ENCODE results near the gene ZNF844.
A peak's percentile ranks its signal among the peaks of the same experiment; 100 is the strongest.
"Not testable (repeated sequence)": the region's sequence is repeated elsewhere in the genome, so short reads cannot be mapped to it uniquely, and the experiment has no call there.

Gene ZNF844

DNA sequence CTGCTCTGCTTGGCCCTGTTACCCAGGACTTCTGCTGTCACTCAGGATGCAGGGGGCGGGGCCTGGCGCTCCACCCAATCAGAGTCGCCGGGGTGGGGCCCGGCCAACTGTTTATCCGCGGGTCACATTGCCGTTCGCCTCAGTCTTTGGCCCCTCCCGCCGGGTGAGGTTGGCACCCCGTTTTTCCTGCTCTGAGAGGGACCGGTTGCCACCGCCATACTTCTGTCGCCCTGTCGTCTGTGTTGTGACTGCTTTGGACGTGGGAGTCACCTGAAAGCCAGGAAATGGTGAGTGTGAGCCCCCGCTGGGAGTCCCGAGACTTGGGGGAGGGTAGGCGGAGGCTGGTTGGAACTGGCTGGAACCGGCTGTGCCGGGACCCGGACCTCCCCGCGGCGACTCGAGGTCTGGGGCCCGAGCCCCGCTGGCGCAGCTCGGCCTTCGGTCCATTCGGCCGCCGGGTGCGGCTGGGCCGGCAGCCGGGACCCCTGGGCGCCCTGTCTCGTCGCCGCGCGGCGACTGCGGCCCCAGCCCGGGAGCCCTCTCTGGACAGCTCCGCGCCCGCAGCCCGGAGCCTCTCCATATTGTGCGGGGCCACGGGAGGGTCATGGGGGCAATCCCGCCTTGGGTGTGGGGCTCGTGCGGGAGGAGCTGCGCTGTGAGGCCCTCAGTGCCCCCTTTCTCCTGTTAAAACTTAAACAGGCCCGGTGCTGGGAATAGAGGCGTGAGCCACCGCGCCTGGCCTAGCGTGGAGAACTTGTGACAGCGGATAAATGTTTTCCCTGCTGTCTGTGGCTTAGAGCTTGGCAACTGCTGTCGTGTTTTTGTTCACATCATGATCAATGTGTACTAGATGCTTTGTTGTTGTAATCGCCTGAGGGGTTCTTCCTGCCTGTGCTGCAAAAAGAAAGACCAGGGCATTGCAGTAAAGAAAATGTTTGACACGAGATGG, at the start of gene ZNF844:
ZNF844 (plus strand) TSS at position 142 of the 949 bp plus-strand sequence; CDS start at position 285, 143 bp downstream.
- peak; percentile 69 for DNase-seq

DNA sequence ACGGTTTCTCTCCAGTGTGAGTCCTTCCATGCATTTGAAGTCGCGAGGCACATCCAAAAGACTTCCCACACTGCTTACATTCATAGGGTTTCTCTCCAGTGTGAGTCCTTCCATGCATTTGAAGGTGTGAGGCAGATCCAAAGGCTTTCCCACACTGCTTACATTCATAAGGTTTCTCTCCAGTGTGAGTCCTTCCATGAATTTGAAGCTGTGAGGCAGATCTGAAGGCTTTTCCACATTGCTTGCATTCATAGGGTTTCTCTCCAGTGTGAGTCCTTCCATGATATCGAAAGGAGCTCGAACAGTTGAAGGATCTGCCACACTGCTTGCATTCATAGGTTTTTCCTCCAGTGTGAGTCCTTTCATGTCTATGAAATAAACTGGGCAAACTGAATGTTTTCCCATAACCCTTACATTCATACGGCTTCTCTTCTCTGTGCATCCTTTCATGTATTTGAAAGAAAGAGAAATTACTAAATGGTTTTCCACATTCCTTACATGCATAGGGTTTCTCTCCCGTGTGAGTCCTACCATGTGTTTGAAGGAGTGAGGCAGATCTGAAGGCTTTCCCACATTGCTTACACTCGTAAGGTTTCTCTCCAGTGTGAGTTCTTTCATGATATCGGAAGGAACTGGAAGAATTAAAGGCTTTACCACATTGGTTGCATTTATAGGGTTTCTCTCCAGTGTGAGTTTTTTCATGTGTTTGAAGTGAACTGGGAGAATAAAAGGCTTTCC, 49.3 kb upstream of the ZNF844 start:
- no peak for DNase-seq

DNA sequence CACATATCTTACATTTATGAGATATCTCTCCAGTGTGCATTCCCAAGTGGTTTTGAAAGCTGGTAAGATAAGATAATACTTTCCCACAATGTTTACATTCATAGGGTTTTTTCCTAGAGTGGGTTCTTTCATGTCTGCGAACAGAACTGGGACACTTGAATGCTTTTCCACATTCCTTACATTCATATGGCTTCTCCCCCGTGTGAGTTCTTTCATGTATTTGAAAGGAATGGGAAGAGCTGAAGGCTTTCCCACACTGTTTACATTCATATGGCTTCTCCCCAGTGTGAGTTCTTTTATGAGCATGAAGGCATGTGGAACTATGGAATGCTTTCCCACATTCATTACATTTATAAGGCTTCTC, 48.8 kb upstream of the ZNF844 start:
- no peak for DNase-seq

DNA sequence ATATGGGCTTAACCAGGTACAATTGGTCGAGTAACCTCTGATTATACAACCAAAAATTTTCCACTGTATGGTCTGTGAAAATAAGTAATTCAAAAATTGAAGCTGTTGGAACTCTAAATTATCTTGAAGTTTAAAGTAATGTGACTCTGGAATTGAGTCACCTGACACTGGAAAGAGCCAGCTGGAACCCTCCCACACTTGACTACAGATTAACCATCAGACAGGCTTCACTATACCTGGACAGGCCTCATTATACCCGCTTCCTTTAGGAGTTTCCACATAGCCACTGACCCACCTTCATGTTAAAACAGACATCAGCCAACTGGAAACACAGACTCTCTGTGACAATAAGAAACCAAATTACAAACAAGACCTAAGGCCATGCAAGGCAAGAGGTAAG, 30.3 kb upstream of the ZNF844 start:
- DNase-seq, result no peak

DNA sequence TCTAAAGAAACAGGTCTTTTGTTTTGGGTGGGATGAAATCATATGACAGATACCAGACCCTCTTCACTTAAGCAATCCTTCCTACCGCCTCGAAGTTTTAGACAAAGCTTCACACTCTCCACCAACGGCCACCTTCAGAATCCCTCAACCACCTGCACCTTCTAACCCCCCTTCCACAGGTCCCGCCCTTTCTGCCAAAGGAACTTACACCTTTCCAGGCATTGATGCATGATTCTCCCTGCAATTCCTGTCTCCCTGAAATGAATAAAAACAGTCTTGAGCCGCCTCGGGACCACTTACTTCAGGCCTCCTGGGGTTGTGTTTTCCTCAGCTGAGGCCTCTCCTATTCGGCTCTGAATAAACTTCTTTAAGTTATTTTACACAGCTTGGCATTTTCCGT, 29.9 kb upstream of the ZNF844 start:
- DNase-seq, result no peak

DNA sequence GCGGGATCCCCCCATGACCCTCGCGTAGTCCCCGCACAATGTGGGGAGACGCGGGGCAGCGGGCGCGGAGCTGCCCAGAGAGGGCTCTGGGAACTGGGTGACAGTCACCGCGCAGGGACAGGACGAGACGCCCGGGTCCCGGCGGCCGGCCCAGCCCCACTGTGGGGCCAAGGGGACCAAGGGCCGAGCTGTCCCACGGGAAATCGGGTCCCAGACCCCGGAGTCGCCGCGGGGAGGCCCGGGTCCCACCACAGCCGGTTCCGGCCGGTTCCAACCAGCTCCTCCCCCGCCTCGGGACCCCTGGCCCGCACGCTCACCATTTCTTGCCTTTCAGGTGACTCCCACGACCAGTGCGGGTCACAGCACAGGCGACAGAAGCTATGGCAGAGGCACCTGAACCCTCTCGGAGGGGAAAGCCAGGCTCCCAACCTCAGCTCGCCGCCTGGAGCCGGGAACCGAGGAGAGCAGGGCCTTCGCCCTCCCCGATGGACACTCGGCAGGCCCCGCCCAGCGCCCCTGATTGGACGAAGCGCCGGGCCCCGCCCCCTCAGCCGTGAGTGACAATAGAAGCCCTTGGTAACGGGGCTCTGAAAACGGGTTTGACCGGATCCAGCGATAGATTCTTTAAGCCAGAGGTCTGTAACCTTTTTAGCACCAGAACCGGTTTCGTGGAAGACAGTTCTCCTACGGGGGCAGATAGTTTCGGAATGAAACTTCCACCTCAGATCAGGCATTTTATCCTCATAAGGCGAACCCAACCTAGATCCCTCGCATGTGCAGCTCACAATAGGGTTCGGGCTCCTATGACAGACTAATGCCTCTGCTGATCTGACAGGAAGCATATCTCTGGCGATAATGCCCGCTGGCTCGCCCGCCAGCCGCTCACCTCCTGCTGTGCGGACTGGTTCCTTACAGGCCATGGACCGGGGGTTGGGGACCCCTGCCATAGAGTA, 29.0 kb upstream of the ZNF844 start, which contains the start of gene ZNF433:
ZNF433 (minus strand) TSS at position 460 of the 953 bp plus-strand sequence; CDS start at position 320, 140 bp downstream.
- peak; percentile 58 for DNase-seq

DNA sequence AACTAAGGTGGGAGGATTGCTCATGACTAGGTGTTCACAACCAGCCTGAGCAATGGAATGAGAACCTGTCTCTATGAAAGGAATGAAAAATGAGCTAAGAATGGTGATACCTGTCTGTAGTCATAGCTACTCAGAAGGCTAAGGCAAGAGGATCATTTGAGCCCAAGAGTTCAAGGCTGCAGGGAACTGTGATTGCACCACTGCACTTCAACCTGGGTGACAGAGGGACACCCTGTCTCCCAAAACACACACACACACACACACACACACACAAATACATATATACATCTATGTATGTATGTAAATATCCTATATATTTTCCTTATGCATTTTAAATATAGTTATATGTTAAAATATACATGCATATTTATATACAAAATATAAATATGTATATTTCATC, 21.6 kb upstream of the ZNF844 start:
- DNase-seq, result no peak

DNA sequence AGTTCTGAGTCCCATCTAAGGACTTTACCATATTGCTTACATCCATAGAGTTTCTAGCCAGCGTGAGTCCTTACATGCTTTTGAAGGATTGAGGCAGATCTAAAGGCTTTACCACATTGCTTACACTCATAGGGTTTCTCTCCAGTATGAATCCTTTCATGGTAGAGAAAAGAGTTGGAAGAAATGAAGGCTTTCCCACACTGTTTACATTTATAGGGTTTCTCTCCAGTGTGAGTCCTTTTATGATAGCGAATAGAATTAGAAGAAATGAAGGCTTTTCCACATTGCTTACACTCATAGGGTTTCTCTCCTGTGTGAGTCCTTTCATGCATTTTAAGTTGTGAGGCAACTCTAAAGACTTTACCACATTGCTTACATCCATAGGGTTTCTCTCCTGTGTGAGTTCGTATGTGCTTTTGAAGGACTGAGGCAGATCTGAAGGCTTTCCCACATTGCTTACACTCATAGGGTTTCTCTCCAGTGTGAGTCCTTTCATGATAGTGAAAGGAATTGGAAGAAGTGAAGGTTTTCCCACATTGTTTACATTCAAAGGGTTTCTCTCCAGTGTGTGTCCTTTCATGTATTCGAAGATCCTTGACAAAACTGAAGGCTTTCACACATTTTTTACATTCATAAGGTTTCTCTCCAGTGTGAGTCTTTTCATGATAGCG, 20.6 kb upstream of the ZNF844 start:
- no peak for DNase-seq

DNA sequence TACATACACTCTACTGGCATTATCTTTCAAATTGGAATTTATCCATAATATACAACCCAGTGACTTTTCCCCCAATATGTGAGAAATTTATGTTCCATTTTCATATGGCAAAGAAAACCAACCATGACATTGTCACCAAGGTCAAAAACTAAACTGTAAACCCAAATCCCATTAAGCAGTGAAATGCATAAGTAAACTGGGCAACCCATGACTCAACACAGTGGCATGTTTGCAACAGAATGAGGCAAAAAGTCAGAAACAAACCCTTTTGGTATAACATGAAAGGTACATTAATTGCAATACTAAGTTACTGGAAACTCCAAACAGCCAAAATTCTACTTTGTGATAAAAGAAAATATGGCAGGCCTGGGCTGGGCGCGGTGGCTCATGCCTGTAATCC, 16.7 kb upstream of the ZNF844 start:
- no peak for DNase-seq

DNA sequence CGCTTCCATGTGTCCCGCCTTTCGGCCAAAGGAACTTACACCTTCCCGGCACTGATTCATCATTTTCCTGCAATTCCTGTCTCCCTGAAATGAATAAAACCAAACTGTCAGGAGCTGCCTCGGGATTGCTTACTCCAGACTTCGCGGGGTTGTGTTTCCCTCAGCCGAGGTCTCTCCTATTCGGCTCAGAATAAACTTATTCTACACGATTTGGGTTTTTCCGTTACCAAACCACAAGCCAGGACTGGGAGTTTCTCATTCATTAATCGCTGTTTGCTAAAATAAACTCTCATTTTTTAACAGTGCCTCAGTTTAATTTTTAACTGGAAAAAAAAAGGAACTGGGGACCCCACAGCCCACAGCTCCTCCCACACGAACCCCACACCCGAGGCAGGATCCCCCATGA, 12.4 kb upstream of the ZNF844 start:
- no peak for DNase-seq

DNA sequence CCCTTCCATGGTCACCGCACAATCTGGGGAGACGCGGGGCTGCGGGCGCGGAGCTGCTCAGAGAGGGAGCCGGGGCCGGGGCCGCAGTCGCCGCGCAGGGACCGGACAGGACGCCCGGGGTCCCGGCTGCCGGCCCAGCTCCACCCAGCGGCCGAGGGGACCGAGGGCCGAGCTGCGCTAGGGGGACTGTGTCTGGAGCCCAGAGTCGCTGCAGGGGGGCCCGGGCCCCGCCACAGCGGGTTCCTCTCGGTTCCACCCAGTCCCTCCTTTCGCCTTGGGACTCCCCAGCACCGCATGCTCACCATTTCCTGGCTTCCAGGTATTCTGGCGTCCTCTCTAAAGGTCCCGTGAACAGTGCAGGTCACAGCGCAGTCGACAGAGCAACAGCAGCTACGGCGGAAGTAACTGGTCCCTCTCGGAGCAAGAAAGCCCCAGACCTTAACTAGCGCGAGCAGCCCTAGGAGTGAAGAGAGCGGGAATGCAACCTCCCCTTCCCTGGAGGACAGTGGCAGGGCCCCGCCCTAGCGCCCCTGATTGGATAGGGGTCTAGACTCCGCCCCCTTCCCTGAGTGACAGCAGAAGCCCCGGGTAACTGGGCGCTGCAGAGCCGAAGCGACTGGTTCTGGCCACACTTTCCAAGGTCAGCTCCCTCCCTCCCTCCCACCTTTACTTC, 11.9 kb upstream of the ZNF844 start, which contains the start of gene ZNF878:
ZNF878 (minus strand) TSS at position 465 of the 673 bp plus-strand sequence; CDS start at position 305, 160 bp downstream.
- peak; percentile 28 for DNase-seq

DNA sequence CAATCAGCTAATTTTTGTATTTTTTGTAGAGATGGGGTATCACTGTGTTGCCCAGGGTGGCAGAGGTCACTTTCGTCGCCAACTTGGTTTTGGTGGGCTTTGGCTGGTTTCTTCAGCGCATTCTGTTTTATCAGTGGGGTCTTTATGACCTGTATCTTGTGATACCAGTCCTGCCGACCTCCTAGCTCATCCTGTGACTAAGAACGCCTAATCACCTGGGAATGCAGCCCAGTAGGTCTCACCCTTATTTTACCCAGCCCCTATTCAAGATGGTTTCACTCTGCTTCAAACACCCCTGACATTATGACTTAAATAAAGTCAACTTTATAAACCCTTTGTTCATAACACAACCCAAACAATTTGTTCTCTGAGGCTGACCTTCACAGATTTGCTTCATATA, 8.7 kb upstream of the ZNF844 start:
- DNase-seq, result no peak

DNA sequence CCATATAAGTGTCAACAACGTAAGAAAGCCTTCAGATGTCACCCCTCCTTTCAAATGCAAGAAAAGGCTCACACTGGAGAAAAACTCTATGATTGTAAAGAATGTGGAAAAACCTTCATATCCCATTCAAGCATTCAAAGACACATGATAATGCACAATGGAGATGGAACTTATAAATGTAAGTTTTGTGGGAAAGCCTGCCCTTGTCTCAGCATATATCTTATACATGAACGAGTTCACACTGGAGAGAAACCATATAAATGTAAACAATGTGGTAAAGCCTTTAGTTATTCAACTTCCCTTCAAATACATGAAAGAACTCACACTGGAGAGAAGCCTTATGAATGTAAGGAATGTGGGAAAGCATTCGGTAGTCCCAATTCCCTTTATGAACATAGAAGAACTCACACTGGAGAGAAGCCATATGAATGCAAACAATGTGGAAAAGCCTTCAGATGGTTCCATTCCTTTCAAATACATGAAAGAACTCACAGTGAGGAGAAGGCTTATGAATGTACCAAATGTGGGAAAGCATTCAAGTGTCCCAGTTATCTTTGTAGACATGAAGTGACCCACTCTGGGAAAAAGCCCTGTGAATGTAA, 11.1 kb downstream of the ZNF844 start:
- no peak for DNase-seq

DNA sequence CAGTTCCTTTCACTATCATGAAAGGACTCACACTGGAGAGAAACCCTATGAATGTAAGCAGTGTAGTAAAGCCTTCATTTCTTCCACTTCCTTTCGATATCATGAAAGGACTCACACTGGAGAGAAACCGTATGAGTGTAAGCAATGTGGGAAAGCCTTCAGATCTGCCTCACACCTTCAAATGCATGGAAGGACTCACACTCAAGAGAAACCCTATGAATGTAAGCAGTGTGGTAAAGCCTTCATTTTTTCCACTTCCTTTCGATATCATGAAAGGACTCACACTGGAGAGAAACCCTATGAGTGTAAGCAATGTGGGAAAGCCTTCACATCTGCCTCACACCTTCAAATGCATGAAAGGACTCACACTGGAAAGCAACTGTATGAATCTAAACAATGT, 11.8 kb downstream of the ZNF844 start:
- DNase-seq, result not testable (repeated sequence)

DNA sequence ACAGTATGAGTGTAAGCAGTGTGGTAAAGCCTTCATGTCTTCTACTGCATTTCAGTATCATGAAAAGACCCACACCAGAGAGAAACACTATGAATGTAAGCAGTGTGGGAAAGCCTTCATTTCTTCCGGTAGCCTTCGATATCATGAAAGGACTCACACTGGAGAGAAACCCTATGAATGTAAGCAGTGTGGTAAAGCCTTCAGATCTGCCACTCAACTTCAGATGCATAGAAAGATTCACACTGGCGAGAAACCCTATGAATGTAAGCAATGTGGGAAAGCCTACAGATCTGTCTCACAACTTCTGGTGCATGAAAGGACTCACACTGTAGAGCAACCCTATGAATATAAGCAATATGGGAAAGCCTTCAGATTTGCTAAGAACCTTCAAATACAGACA, 12.8 kb downstream of the ZNF844 start:
- no peak for DNase-seq

DNA sequence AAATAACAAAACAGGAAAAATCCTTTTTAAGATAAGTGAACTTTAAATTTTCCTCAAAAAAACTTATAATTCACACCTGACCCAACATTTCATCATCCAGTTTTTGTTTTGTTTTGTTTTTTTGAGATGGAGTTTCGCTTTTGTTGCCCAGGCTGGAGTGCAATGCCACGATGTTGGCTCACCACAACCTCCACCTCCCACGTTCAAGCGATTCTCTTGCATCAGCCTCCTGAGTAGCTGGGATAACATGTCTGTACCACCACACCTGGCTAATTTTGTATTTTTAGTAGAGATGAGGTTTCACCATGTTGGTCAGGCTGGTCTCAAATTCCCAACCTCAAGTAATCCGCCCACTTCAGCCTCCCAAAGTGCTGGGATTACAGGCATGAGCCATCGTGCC, 18.8 kb downstream of the ZNF844 start:
- not testable (repeated sequence) for DNase-seq

DNA sequence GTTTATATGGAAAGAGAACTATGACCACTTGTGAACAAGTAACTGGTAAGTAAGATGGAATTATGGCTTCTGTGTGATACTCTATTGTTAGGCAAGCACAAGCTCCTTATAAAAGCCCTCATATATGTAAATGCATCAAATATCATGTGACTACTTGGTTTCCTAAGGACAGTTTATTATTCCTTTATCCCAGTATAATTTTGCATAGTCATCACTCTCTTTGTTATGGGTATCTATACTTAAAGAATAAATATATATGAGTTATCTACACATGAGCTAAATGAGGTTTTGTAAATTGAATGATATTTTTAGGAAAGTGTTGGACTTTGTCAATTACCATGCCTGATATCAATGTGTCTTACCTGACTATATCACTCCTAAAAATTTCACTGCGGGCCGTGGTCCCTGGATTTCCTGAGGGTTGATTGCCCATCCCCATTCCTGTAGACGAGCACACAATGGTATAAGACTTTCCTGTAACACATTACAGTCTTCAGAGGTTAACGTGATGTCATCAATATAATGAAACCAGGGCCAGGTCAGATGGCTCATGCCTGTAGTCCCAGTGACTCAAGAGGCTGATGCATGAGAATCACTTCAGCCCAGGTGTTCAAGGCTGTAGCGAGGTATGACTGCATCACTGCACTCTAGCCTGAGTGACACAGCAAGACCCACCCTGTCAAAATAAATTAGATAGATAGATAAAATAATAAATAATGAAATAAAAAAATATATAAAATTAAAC, 20.7 kb downstream of the ZNF844 start:
- DNase-seq, result no peak

DNA sequence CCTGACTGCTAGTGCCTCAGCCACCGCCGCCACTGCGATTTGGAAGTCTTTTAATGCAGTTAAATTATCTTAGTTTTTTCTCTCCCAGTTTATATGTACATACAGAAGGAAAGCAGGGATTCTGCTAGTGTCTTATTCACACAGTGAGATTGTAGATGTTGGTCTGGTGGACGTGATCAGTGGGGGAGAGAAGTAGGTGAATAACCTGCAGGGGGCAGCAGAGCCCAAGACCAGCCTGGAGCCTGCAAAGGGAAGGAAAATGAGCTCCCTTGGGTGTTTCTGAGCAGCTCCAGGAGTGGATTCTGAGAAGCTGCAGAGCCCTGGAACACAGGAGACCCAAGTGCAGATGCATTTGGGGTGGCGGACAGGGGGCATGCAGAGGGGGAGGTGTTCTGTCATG, 26.3 kb downstream of the ZNF844 start:
- DNase-seq, result peak; percentile 49

DNA sequence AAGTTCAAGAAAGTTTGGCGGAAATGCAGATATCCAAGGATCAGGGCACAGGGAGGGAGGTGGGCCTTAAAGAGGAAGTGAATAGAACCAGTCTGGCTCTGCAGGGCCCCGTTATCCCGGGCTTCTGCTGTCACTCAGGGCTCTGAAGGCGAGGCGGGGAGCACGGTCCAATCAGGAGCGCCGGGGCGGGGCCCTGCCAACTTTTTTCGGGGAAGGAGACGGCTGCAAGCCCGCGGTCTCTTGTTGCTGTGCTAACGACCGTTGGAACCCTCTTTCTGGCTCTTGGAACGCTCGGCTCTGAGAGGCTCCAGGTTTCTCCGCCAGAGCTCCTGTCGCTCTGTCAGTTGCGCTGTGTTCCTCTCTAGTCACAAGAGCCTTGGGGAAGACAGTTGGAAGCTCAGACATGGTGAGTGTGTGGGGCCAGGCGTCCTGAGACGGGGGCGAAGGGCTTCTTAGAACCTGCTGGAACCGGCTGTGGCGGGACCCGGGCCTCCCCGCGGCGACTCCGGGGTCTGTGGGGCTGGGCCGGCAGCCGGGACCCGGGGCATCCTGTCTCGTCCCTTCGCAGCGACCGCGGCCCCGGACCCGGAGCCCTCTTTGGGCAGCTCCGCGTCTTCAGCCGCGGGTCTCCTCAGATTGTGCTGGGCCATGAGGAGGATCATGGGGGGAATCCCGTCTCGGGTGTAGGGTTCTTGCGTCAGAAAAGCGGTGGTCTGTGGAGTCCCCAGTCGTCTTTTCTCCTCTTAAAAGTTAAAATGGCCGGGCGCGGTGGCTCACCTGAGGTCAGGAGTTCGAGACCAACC, 27.7 kb downstream of the ZNF844 start:
- peak; percentile 22 for DNase-seq

All from activated gamma-delta T cell treated with Interleukin-2 at 50 U/mL for 16 hours (primary cell).